KMS-11 (cell line): Measurements from ENCODE around the gene LRCH4.
"Not testable (repeated sequence)": the region's sequence is repeated elsewhere in the genome, so short reads cannot be mapped to it uniquely, and the experiment has no call there.

ENCODE experiments used
- H2AFZ ChIP-seq: fragments of 200-600 bp; sonication (generic); 2 replicates; pipeline ENCODE4 v1.6.1; 2016; ENCODE audit warnings: antibody characterized with exemption, mixed run types, low read depth
- H3K27ac ChIP-seq: fragments of 200-600 bp; sonication (generic); 2 replicates; pipeline ENCODE4 v1.6.1; 2016; ENCODE audit warnings: mild to moderate bottlenecking, mixed run types
- H3K27me3 ChIP-seq: fragments of 200-600 bp; sonication (generic); 2 replicates; pipeline ENCODE4 v1.6.1; 2017; ENCODE audit warnings: mild to moderate bottlenecking, low read depth, mixed run types, moderate library complexity; ENCODE audit not compliant: insufficient read depth
- H3K36me3 ChIP-seq: fragments of 200-600 bp; sonication (generic); 2 replicates; pipeline ENCODE4 v1.6.1; 2017; ENCODE audit warnings: mild to moderate bottlenecking, mixed run types; ENCODE audit not compliant: insufficient read depth
- H3K4me1 ChIP-seq: fragments of 200-600 bp; sonication (generic); 2 replicates; pipeline ENCODE4 v1.6.1; 2016; ENCODE audit warnings: mild to moderate bottlenecking, low read depth, mixed run types; ENCODE audit not compliant: poor library complexity, severe bottlenecking
- H3K4me2 ChIP-seq: fragments of 200-600 bp; sonication (generic); 2 replicates; pipeline ENCODE4 v1.7.0; 2016; ENCODE audit warnings: mild to moderate bottlenecking, mixed run types
- H3K4me3 ChIP-seq: fragments of 200-600 bp; sonication (generic); IDR thresholded peaks from 2 replicates; pipeline ENCODE4 v1.6.1; 2017; ENCODE audit warnings: low read depth, low read length, mixed read lengths; ENCODE audit not compliant: insufficient read depth
- H3K79me2 ChIP-seq: fragments of 200-600 bp; sonication (generic); 2 replicates; pipeline ENCODE4 v1.6.1; 2016; ENCODE audit warnings: low read depth, mixed run types; ENCODE audit not compliant: insufficient read depth
- H3K9ac ChIP-seq: fragments of 200-600 bp; sonication (generic); 2 replicates; pipeline ENCODE4 v1.6.1; 2016; ENCODE audit warnings: mild to moderate bottlenecking, mixed run types
- H4K20me1 ChIP-seq: fragments of 200-600 bp; sonication (generic); 2 replicates; pipeline ENCODE4 v1.6.1; 2016; ENCODE audit warnings: mild to moderate bottlenecking, mixed run types; ENCODE audit not compliant: insufficient read depth
- TF ChIP-seq, protein P1 (sequence below): fragments of 200-600 bp; sonication (generic); conservative IDR thresholded peaks from 2 replicates; pipeline ENCODE4 v1.6.1; 2017; ENCODE audit warnings: low read depth, mild to moderate bottlenecking, antibody characterized with exemption, low read length, moderate library complexity, mixed read lengths

LRCH4 gene

DNA sequence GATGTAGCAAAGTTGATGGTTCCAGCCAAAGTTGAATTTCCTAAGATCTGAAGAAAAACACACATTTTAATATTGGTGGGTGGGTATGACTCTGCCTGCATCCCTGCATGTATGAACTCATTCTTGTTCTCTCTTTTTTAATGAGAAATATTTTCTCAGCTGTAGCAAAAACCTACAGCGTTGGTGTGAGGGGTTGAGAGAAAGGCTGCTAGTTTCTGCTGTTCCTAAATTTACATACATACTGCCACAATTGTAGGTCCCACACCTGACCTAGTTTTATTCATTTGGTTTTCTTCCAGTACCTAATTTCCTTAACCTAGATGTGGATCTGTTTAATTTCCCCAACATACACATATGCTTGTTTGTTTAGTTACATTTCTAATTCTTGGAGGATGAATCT lies 42.3 kb downstream of the LRCH4 start:
- H3K4me2 ChIP-seq = no peak overlapping the region
- H3K36me3 ChIP-seq = no peaks in the 10 kb centered on the region
- H3K9ac ChIP-seq = no peak overlapping the region
- no peaks in the 10 kb centered on the region for H3K79me2 ChIP-seq
- H3K27ac ChIP-seq = no peak overlapping the region
- peaks cover 26% of the 10 kb centered on the region for H3K4me1 ChIP-seq
- H4K20me1 ChIP-seq = no peaks in the 10 kb centered on the region
- TF ChIP-seq, protein P1, sequence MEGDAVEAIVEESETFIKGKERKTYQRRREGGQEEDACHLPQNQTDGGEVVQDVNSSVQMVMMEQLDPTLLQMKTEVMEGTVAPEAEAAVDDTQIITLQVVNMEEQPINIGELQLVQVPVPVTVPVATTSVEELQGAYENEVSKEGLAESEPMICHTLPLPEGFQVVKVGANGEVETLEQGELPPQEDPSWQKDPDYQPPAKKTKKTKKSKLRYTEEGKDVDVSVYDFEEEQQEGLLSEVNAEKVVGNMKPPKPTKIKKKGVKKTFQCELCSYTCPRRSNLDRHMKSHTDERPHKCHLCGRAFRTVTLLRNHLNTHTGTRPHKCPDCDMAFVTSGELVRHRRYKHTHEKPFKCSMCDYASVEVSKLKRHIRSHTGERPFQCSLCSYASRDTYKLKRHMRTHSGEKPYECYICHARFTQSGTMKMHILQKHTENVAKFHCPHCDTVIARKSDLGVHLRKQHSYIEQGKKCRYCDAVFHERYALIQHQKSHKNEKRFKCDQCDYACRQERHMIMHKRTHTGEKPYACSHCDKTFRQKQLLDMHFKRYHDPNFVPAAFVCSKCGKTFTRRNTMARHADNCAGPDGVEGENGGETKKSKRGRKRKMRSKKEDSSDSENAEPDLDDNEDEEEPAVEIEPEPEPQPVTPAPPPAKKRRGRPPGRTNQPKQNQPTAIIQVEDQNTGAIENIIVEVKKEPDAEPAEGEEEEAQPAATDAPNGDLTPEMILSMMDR = no peak
- no peak overlapping the region for H2AFZ ChIP-seq
- no peaks in the 10 kb centered on the region for H3K27me3 ChIP-seq
- H3K4me3 ChIP-seq = no peak overlapping the region

DNA sequence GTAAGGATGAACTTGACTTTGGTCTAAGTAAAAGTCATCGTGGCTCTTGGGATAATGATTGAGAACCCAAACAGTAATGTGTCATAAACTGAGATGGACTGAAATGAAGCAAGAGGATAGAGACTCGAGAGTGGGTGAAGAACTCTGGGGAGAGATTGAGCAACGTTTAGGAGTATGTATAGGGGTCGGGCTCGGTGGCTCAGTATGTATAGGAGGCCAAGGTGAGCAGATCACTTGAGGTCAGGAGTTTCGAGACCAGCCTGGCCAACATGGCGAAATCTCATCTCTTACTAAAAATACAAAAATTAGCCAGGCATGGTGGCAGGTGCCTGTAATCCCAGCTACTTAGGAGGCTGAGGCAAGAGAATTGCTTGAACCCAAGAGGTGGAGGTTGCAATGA lies 44.6 kb downstream of the LRCH4 start:
- not testable (repeated sequence) for H3K4me2 ChIP-seq, H3K4me3 ChIP-seq, H4K20me1 ChIP-seq, H3K27me3 ChIP-seq, H3K79me2 ChIP-seq, H3K9ac ChIP-seq, H3K27ac ChIP-seq, H3K36me3 ChIP-seq, H2AFZ ChIP-seq
- H3K4me1 ChIP-seq = peaks cover 28% of the 10 kb centered on the region

DNA sequence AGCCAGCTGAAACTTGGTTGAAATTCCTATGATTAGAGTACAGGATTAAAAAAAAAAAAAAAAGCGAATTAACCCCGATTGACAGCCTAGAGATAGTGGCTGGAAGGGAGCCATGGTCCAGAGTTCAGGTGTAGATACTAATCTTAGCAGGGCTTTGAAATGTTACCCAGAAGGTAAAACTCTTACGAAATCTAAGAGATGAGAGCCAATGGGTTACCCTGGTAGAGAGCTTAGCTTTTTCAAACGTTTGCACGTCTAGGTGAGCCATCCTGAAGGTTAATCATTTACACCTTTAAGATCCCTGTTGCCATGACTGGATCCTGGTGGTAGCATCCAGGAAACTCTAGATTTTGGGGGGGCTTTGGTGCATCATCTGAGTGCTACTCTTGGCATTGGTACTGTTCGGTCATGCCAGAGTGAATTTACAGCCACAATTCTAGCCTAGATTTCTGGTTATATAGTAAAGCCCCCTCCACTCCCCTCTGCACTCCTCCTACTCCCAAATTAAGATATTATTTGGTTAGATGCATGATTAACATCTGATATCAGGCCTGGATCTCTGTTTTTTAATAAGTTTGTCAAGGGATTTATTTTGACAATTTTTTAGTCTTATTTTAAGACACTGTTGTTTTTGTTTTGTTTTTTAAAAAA lies 45.7 kb downstream of the LRCH4 start:
- Histone ChIP-seq H2AFZ (peak overlapping the region; percentile 18; the same call in 1 of the 2 replicates), H3K4me3 (no peak overlapping the region), H3K36me3 (no peaks in the 10 kb centered on the region), H3K79me2 (no peaks in the 10 kb centered on the region), H3K27ac (no peak overlapping the region), H3K4me2 (peak overlapping the region; percentile 70), H3K4me1 (peaks cover 17% of the 10 kb centered on the region), H3K27me3 (no peaks in the 10 kb centered on the region), H3K9ac (no peak overlapping the region), H4K20me1 (no peaks in the 10 kb centered on the region)
- TF ChIP-seq, protein P1 = no peak

DNA sequence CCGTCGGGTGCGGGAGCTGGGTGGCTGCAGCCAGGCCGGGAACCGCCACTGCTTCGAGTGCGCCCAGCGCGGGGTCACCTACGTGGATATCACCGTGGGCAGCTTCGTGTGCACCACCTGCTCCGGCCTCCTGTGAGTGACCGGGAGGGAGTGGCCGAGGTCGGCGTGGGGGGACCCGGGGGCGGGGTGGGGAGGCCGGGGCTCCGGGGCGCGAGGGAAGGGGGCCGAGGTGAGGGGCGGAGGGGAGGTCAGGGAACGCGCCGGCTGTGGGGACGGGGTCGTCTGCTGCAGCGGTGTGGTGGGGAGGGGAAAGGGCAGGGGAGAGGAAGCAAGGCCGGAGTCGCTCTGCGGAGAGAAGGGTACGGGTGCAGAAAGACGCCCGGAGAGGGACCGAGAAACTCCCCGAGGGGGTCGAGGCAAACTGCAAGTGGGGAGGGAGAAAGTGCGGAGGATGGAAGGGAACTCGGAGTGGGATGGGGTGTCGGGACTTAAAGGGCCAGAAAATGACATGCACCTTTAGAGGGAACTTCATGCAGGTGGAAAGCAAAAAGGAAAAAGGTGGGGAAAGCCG lies 46.4 kb downstream of the LRCH4 start:
- TF ChIP-seq, protein P1 = no peak
- Histone ChIP-seq H3K36me3 (no peaks in the 10 kb centered on the region), H3K27me3 (no peaks in the 10 kb centered on the region), H3K9ac (no peak overlapping the region), H3K4me1 (peaks cover 15% of the 10 kb centered on the region), H3K79me2 (no peaks in the 10 kb centered on the region), H2AFZ (peak overlapping the region; percentile 90), H3K4me3 (no peak overlapping the region), H3K27ac (no peak overlapping the region), H4K20me1 (no peaks in the 10 kb centered on the region), H3K4me2 (peak overlapping the region; percentile 70)
